HG02973 (cell line): ENCODE data around the gene CD34.

Source experiments
- ATAC-seq: cut with Tn5 transposase; IDR thresholded peaks from one replicate; pipeline ENCODE4 v1.9.1; 2021; ENCODE audit warnings: moderate library complexity; ENCODE audit not compliant: unreplicated experiment

Gene CD34

GRCh38 chr1:207910591-207911354, at the start of gene CD34:
TSS of gene CD34 (minus strand) at chr1:207911125. CDS start at chr1:207911080, 45 bp downstream.
- no peak for ATAC-seq

- no peak for ATAC-seq
These were observed 49.4 kb upstream of the CD34 start for GRCh38 chr1:207960346-207960745.

- ATAC-seq, result no peak
These were observed 49.0 kb upstream of the CD34 start for GRCh38 chr1:207959910-207960309.

- ATAC-seq, result no peak
These were observed 48.4 kb upstream of the CD34 start for GRCh38 chr1:207959141-207959825.

GRCh38 chr1:207958376-207959139, 47.6 kb upstream of the CD34 start:
- no peak for ATAC-seq

- ATAC-seq, result no peak
These were observed 46.1 kb upstream of the CD34 start for GRCh38 chr1:207956986-207957385.

GRCh38 chr1:207954104-207954503, 43.2 kb upstream of the CD34 start:
- no peak for ATAC-seq

- no peak for ATAC-seq
These were observed 42.0 kb upstream of the CD34 start for GRCh38 chr1:207952617-207953542.

- ATAC-seq, result no peak
These were observed 40.7 kb upstream of the CD34 start for GRCh38 chr1:207951652-207952051.

- ATAC-seq, result no peak
These were observed 39.8 kb upstream of the CD34 start for GRCh38 chr1:207950750-207951149.

GRCh38 chr1:207949571-207950195, 38.8 kb upstream of the CD34 start:
- no peak for ATAC-seq

- no peak for ATAC-seq
These were observed 37.8 kb upstream of the CD34 start for GRCh38 chr1:207948536-207949250.

GRCh38 chr1:207946756-207947155, 35.8 kb upstream of the CD34 start:
- ATAC-seq, result no peak

- no peak for ATAC-seq
These were observed 33.6 kb upstream of the CD34 start for GRCh38 chr1:207944571-207944970.

GRCh38 chr1:207942337-207942741, 31.4 kb upstream of the CD34 start:
- ATAC-seq, result peak; percentile 82

- ATAC-seq, result no peak
These were observed 30.7 kb upstream of the CD34 start for GRCh38 chr1:207941665-207942064.

- no peak for ATAC-seq
These were observed 27.1 kb upstream of the CD34 start for GRCh38 chr1:207938016-207938415.

- no peak for ATAC-seq
These were observed 26.3 kb upstream of the CD34 start for GRCh38 chr1:207937204-207937603.

GRCh38 chr1:207935166-207935583, 24.2 kb upstream of the CD34 start:
- ATAC-seq, result peak; percentile 97
